ENCODE measurements around the gene LHX3. TPM values are rescaled to one million over a fixed set of nuclear protein-coding genes. Genes with fewer than 3 reads are reported as not detected.
A peak's percentile ranks its signal among the peaks of the same experiment; 100 is the strongest.

LHX3 gene
- total RNA-seq, 1 experiment from 2014 or later = not detected

- Histone ChIP-seq H2BK15ac (ENCODE audit: low read depth, low read length) (no peak overlapping the region), H2AFZ (ENCODE audit: low read length) (no peak overlapping the region), H4K5ac (ENCODE audit: insufficient read length, low read depth, low read length) (no peak overlapping the region), H3K79me1 (ENCODE audit: insufficient read depth, low read depth, low read length, poor library complexity, severe bottlenecking) (no peaks in the 10 kb centered on the region), H4K8ac (replicated peaks; ENCODE audit: insufficient read length, low read depth, low read length) (no peak overlapping the region), H3K9ac (ENCODE audit: extremely low read depth, insufficient read length, low read length) (no peak overlapping the region), H3K23ac (ENCODE audit: insufficient read length, low read depth, low read length) (no peak overlapping the region), H4K91ac (ENCODE audit: insufficient read length, low read depth, low read length) (no peak overlapping the region), H3K27me3 (ENCODE audit: insufficient read depth, low read length) (no peaks in the 10 kb centered on the region), H2AK5ac (ENCODE audit: insufficient read length, low read length) (no peak overlapping the region), H3K27ac (ENCODE audit: insufficient read length, low read depth, low read length) (no peak overlapping the region), H2BK20ac (ENCODE audit: low read depth, low read length, poor library complexity, severe bottlenecking) (no peak overlapping the region), H4K20me1 (ENCODE audit: control insufficient read depth, insufficient read depth, insufficient read length) (no peaks in the 10 kb centered on the region), H3K4ac (ENCODE audit: low read depth, low read length) (no peak overlapping the region), H2BK120ac (ENCODE audit: low read depth, low read length, poor library complexity, severe bottlenecking) (no peak overlapping the region), H3K14ac (ENCODE audit: insufficient read depth, low read length) (no peak overlapping the region; the same call in 1 of the 2 replicates), H3K4me2 (ENCODE audit: insufficient read depth, insufficient read length, low read length) (no peak overlapping the region), H3K56ac (ENCODE audit: insufficient read length, low read depth, low read length) (no peak overlapping the region), H3K79me2 (ENCODE audit: insufficient read depth, low read length) (no peaks in the 10 kb centered on the region), H3K23me2 (ENCODE audit: insufficient read length, low read depth, low read length, poor library complexity, severe bottlenecking) (no peaks in the 10 kb centered on the region), H3K9me3 (ENCODE audit: control insufficient read depth, low read depth, low read length) (no peaks in the 10 kb centered on the region), H2BK12ac (ENCODE audit: insufficient read length, low read depth, low read length) (no peak overlapping the region), H3K18ac (ENCODE audit: insufficient read length, low read depth, low read length) (no peak overlapping the region), H2BK5ac (ENCODE audit: insufficient read length, low read length) (no peak overlapping the region), H3T11ph (ENCODE audit: low read length) (no peak overlapping the region), H3K4me1 (ENCODE audit: insufficient read depth, low read length) (no peaks in the 10 kb centered on the region)
- no peak for DNase-seq
- peak overlapping the region in 2 of 3 experiments; percentile 68 to 95; a peak in 4 of 7 replicates for H3K27ac Mint-ChIP-seq
- peaks cover 11% of the 10 kb centered on the region for H3K27me3 Mint-ChIP-seq (ENCODE audit: low read depth)
- H3K9me3 Mint-ChIP-seq = peaks cover 0 to 3% of the 10 kb centered on the region in 2 experiments; a peak in 2 of 5 replicates
- WGBS (ENCODE audit: extremely low coverage, insufficient read length, low lambda C conversion rate) = no CpG with 5 or more reads among the region's 17 CpGs
- H3K36me3 Mint-ChIP-seq (ENCODE audit: insufficient read depth in 1 of 3, low read depth in 3 of 3) = no peaks in the 10 kb centered on the region; a peak in 1 of 7 replicates
- no peak for TF ChIP-seq CTCF (conservative IDR thresholded peaks at IDR 0.05)
- no peak overlapping the region for H3K4me3 Mint-ChIP-seq
- peaks cover 10 to 12% of the 10 kb centered on the region in 2 experiments for H3K4me1 Mint-ChIP-seq
Measured at GRCh38 chr9:136155576-136155975, 49.4 kb downstream of the LHX3 start.

Data from H9 (cell line).